ENCODE measurements around the gene ALAS1. TPM values are rescaled to one million over a fixed set of nuclear protein-coding genes. Genes with fewer than 3 reads are reported as not detected.

ALAS1 gene
- polyA plus RNA-seq, 1 donor from 2014 or later = 24.8 TPM

GRCh38 chr3:52237657-52238172 is 39.8 kb downstream of the ALAS1 start:
- Mint-ChIP-seq H3K27ac (no peak overlapping the region), H3K9me3 (no peaks in the 10 kb centered on the region), H3K4me1 (peaks cover 14 to 40% (median 31%) of the 10 kb centered on the region in 3 donors), H3K4me3 (peak overlapping the region; percentile 91 to 100 (median 96)), H3K36me3 (no peaks in the 10 kb centered on the region), H3K27me3 (no peaks in the 10 kb centered on the region)

- peak overlapping the region; percentile 91 to 100 (median 96) for H3K4me3 Mint-ChIP-seq
- H3K36me3 Mint-ChIP-seq = no peaks in the 10 kb centered on the region
- no peaks in the 10 kb centered on the region for H3K9me3 Mint-ChIP-seq
- peaks cover 14 to 41% (median 32%) of the 10 kb centered on the region in 3 donors for H3K4me1 Mint-ChIP-seq
- H3K27me3 Mint-ChIP-seq = no peaks in the 10 kb centered on the region
- H3K27ac Mint-ChIP-seq = peak overlapping the region; percentile 78 to 97 (median 93)
Measured at GRCh38 chr3:52238193-52238760, 40.3 kb downstream of the ALAS1 start.

- peak within 1 kb of the TSS; percentile 78 to 97 (median 97) for H3K27ac Mint-ChIP-seq
- no peaks in the 10 kb centered on the region for H3K9me3 Mint-ChIP-seq
- H3K27me3 Mint-ChIP-seq = no peaks in the 10 kb centered on the region
- H3K4me1 Mint-ChIP-seq = peaks cover 16 to 49% (median 38%) of the 10 kb centered on the region in 3 donors
- no peaks in the 10 kb centered on the region for H3K36me3 Mint-ChIP-seq
- peak within 1 kb of the TSS; percentile 91 to 100 (median 96) for H3K4me3 Mint-ChIP-seq
Measured at GRCh38 chr3:52238761-52239701, 41.1 kb downstream of the ALAS1 start, which contains the start of gene TWF2. TSS of gene TWF2 (minus strand) at chr3:52239158. CDS start at chr3:52239016, 142 bp downstream.

- Mint-ChIP-seq H3K4me1 (peaks cover 27 to 56% (median 43%) of the 10 kb centered on the region in 3 donors), H3K9me3 (no peaks in the 10 kb centered on the region)
Measured at GRCh38 chr3:52240059-52240885, 42.3 kb downstream of the ALAS1 start.

GRCh38 chr3:52240886-52241370 is 43.0 kb downstream of the ALAS1 start:
- Mint-ChIP-seq H3K36me3 (no peaks in the 10 kb centered on the region), H3K4me1 (peaks cover 27 to 52% (median 41%) of the 10 kb centered on the region in 3 donors), H3K4me3 (peak overlapping the region; percentile 86 to 98 (median 93)), H3K27me3 (no peaks in the 10 kb centered on the region), H3K27ac (peak overlapping the region; percentile 78 to 97 (median 92)), H3K9me3 (no peaks in the 10 kb centered on the region)

More at GRCh38 chr3:52240059-52240885, 42.3 kb downstream of the ALAS1 start:
- Mint-ChIP-seq H3K27me3 (no peaks in the 10 kb centered on the region), H3K27ac (peak overlapping the region; percentile 78 to 97 (median 97)), H3K36me3 (no peaks in the 10 kb centered on the region), H3K4me3 (peak overlapping the region; percentile 91 to 100 (median 96))

GRCh38 chr3:52242039-52242438 is 44.1 kb downstream of the ALAS1 start:
- Mint-ChIP-seq H3K27me3 (no peaks in the 10 kb centered on the region), H3K4me1 (peaks cover 33 to 56% (median 45%) of the 10 kb centered on the region in 3 donors), H3K27ac (peak overlapping the region in 2 of 3 donors; percentile 24 to 55), H3K4me3 (peak overlapping the region in 2 of 4 donors; percentile 5 to 86), H3K9me3 (no peaks in the 10 kb centered on the region), H3K36me3 (no peaks in the 10 kb centered on the region)

GRCh38 chr3:52243791-52244628 is 46.0 kb downstream of the ALAS1 start:
- Mint-ChIP-seq H3K4me3 (peak overlapping the region; percentile 84 to 95 (median 90)), H3K36me3 (no peaks in the 10 kb centered on the region), H3K9me3 (no peaks in the 10 kb centered on the region), H3K4me1 (peaks cover 33 to 56% (median 49%) of the 10 kb centered on the region in 3 donors), H3K27me3 (no peaks in the 10 kb centered on the region), H3K27ac (peak overlapping the region; percentile 73 to 98 (median 95))

- Mint-ChIP-seq H3K27ac (peak within 1 kb of the TSS; percentile 95 to 98 (median 97)), H3K36me3 (no peaks in the 10 kb centered on the region), H3K27me3 (no peaks in the 10 kb centered on the region), H3K4me1 (peaks cover 23 to 54% (median 44%) of the 10 kb centered on the region in 3 donors), H3K9me3 (no peaks in the 10 kb centered on the region), H3K4me3 (peak within 1 kb of the TSS; percentile 84 to 95 (median 90))
Measured at GRCh38 chr3:52245322-52246263, 47.6 kb downstream of the ALAS1 start, which contains the start of gene PPM1M. TSS of gene PPM1M (plus strand) at chr3:52245759. CDS start at chr3:52245825, 66 bp downstream.

- Mint-ChIP-seq H3K27me3 (no peaks in the 10 kb centered on the region), H3K9me3 (no peaks in the 10 kb centered on the region), H3K36me3 (no peaks in the 10 kb centered on the region), H3K4me3 (peak overlapping the region; percentile 80 to 90 (median 84)), H3K27ac (peak overlapping the region; percentile 36 to 97 (median 72)), H3K4me1 (peaks cover 18 to 49% (median 40%) of the 10 kb centered on the region in 3 donors)
Measured at GRCh38 chr3:52246264-52246620, 48.3 kb downstream of the ALAS1 start.

- Mint-ChIP-seq H3K27ac (peak overlapping the region; percentile 36 to 97 (median 72)), H3K27me3 (no peaks in the 10 kb centered on the region), H3K4me1 (peaks cover 18 to 49% (median 40%) of the 10 kb centered on the region in 3 donors), H3K9me3 (no peaks in the 10 kb centered on the region), H3K36me3 (peaks cover under 1% of the 10 kb centered on the region), H3K4me3 (peak overlapping the region; percentile 80 to 90 (median 84))
Measured at GRCh38 chr3:52246728-52247408, 48.9 kb downstream of the ALAS1 start.

GRCh38 chr3:52247409-52248164 is 49.6 kb downstream of the ALAS1 start:
- Mint-ChIP-seq H3K27me3 (no peaks in the 10 kb centered on the region), H3K9me3 (no peaks in the 10 kb centered on the region), H3K36me3 (peaks cover 3% of the 10 kb centered on the region), H3K4me1 (peaks cover 18 to 50% (median 43%) of the 10 kb centered on the region in 3 donors), H3K27ac (peak overlapping the region; percentile 36 to 97 (median 72)), H3K4me3 (peak overlapping the region; percentile 80 to 88 (median 84))
